Measurements from ENCODE around the gene ALKBH2.

ALKBH2 gene

GRCh38 chr12:109098651-109099050 is 5.4 kb upstream of the ALKBH2 start:
- CTCF ChIA-PET, result interaction anchor here (1.2 kb wide), 1 partner anchor 13 kb away, joined by 5 read pairs; no protein-coding TSS in a partner anchor
- POLR2A ChIA-PET, result no interaction called here
- TF ChIP-seq SUZ12 (IDR thresholded peaks at IDR 0.05), result no peak
- no peak for TF ChIP-seq PKNOX1 (IDR thresholded peaks at IDR 0.05)
- no peak for TF ChIP-seq FOXA1 (IDR thresholded peaks at IDR 0.05)
- TF ChIP-seq TARDBP (IDR thresholded peaks at IDR 0.05), result no peak
- no peak for TF ChIP-seq FOXM1 (IDR thresholded peaks at IDR 0.05; ENCODE audit: borderline replicate concordance)
- no peak for TF ChIP-seq ZNF384 (IDR thresholded peaks at IDR 0.05)
- DNase-seq (ENCODE audit: extremely low spot score), result no peak

DNA sequence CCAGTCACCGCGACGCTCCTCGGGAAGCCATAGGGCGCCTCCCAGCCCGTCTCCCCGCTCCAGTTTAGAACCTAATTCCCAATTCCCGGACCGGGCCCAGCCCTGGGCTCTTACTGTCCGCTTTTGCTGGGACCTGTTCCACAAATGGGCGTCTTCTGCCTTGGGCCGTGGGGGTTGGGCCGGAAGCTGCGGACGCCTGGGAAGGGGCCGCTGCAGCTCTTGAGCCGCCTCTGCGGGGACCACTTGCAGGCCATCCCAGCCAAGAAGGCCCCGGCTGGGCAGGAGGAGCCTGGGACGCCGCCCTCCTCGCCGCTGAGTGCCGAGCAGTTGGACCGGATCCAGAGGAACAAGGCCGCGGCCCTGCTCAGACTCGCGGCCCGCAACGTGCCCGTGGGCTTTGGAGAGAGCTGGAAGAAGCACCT is 4.9 kb upstream of the ALKBH2 start:
- DNase-seq (ENCODE audit: extremely low spot score), result no peak
- CTCF ChIA-PET, result interaction anchor here (1.2 kb wide), 1 partner anchor 13 kb away, joined by 5 read pairs; no protein-coding TSS in a partner anchor
- POLR2A ChIA-PET, result no interaction called here
- TF ChIP-seq ELF4 (IDR thresholded peaks at IDR 0.05) (no peak), L3MBTL2 (conservative IDR thresholded peaks at IDR 0.05) (no peak), BHLHE40 (IDR thresholded peaks at IDR 0.05; ENCODE audit: borderline replicate concordance) (no peak), ARNT (IDR thresholded peaks at IDR 0.05) (no peak), CTBP1 (IDR thresholded peaks at IDR 0.05; ENCODE audit: borderline replicate concordance) (no peak), PKNOX1 (IDR thresholded peaks at IDR 0.05) (no peak)

- CTCF ChIA-PET, result no interaction called here
- peak; percentile 95 for DNase-seq (ENCODE audit: extremely low spot score)
- TF ChIP-seq L3MBTL2 (conservative IDR thresholded peaks at IDR 0.05), result peak; percentile 96
- TF ChIP-seq SP1 (IDR thresholded peaks at IDR 0.05), result no peak
- TF ChIP-seq FOXK2 (IDR thresholded peaks at IDR 0.05), result 0 out of 2 replicates have a peak, but pooled peaks have one; percentile 81
- POLR2A ChIA-PET, result interaction anchor here (0.6 to 0.8 kb wide), 2 partner anchors 11 to 57 kb away, joined by 3 to 4 read pairs; no protein-coding TSS in a partner anchor
These were observed 4.3 kb upstream of the ALKBH2 start, which contains the start of gene UNG for GRCh38 chr12:109097435-109098182. Gene UNG (plus strand): TSS chr12:109097597. CDS start chr12:109097680, 83 bp downstream.

DNA sequence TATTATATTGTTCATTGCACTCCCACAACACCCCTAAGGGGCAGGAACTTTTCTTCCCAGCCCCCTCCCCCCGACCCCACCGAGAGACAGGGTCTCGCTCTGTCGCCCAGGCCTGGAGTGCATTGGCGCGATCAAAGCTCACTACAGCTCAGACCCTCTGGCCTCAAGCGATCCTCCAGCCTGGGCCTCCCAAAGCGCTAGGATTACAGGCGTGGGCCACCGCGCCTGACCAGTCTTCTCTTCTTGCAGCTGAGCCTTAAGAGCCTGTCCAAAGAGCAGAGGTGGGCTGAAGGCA is 3.8 kb upstream of the ALKBH2 start:
- ChIA-PET POLR2A (interaction anchor here (0.6 to 0.8 kb wide), 2 partner anchors 11 to 58 kb away, joined by 3 to 4 read pairs; no protein-coding TSS in a partner anchor), CTCF (no interaction called here)
- no peak for TF ChIP-seq FOXK2 (IDR thresholded peaks at IDR 0.05)
- TF ChIP-seq BHLHE40 (IDR thresholded peaks at IDR 0.05; ENCODE audit: borderline replicate concordance), result no peak
- TF ChIP-seq ELF4 (IDR thresholded peaks at IDR 0.05), result no peak
- TF ChIP-seq FOXM1 (IDR thresholded peaks at IDR 0.05; ENCODE audit: borderline replicate concordance), result no peak
- TF ChIP-seq NFRKB (IDR thresholded peaks at IDR 0.05), result no peak
- no peak for TF ChIP-seq SP1 (IDR thresholded peaks at IDR 0.05)
- TF ChIP-seq LEF1 (IDR thresholded peaks at IDR 0.05; ENCODE audit: borderline replicate concordance), result no peak
- no peak for TF ChIP-seq TARDBP (IDR thresholded peaks at IDR 0.05)
- TF ChIP-seq FOXA1 (IDR thresholded peaks at IDR 0.05), result no peak
- no peak for TF ChIP-seq ARNT (IDR thresholded peaks at IDR 0.05)
- no peak for TF ChIP-seq ZNF384 (IDR thresholded peaks at IDR 0.05)
- TF ChIP-seq PKNOX1 (IDR thresholded peaks at IDR 0.05), result no peak
- no peak for TF ChIP-seq SUZ12 (IDR thresholded peaks at IDR 0.05)
- TF ChIP-seq L3MBTL2 (conservative IDR thresholded peaks at IDR 0.05), result no peak
- no peak for DNase-seq (ENCODE audit: extremely low spot score)

DNA sequence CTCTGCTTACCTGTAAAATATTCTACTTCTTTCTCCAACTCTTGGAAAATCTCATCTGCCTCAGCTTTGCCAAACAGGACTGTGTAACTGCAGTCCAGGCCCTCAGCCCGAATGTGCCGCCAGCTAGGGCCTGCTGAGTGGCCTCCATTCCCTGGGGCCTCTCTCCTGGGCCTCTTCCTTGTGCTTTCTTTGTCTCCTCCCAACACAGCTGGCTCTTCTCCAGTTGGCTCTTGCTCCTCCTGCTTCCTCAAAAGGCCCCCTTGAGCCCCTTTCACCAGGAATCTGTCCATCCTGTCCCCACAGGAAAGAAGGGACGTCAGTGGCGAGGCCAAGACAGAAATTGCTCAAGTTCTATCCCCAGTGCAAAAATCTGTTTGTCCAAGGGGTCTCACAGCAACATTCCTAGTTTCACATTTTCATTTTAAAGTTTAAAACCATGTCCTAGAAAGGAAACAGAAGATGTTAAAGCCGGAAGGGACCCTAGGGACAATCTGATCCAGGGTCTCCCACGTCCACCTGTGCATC is 713 bp downstream of the ALKBH2 start:
- ChIA-PET CTCF (interaction anchor here (0.8 to 1.1 kb wide), 2 partner anchors 142 to 207 kb away, joined by 3 to 4 read pairs; no protein-coding TSS in a partner anchor), POLR2A (interaction anchor here (0.6 to 1.6 kb wide), 4 partner anchors 8 to 234 kb away, joined by 3 read pairs; no protein-coding TSS in a partner anchor)
- DNase-seq (ENCODE audit: extremely low spot score), result no peak
- no peak for TF ChIP-seq ZNF384 (IDR thresholded peaks at IDR 0.05)
- TF ChIP-seq SP1 (IDR thresholded peaks at IDR 0.05), result no peak
- TF ChIP-seq TARDBP (IDR thresholded peaks at IDR 0.05), result no peak
- TF ChIP-seq NFRKB (IDR thresholded peaks at IDR 0.05), result no peak

GRCh38 chr12:109089683-109090082 is 3.6 kb downstream of the ALKBH2 start:
- ChIA-PET POLR2A (no interaction called here), CTCF (no interaction called here)
- DNase-seq (ENCODE audit: extremely low spot score), result no peak
- TF ChIP-seq PKNOX1 (IDR thresholded peaks at IDR 0.05), result no peak
- no peak for TF ChIP-seq ARNT (IDR thresholded peaks at IDR 0.05)
- no peak for TF ChIP-seq NFRKB (IDR thresholded peaks at IDR 0.05)

DNA sequence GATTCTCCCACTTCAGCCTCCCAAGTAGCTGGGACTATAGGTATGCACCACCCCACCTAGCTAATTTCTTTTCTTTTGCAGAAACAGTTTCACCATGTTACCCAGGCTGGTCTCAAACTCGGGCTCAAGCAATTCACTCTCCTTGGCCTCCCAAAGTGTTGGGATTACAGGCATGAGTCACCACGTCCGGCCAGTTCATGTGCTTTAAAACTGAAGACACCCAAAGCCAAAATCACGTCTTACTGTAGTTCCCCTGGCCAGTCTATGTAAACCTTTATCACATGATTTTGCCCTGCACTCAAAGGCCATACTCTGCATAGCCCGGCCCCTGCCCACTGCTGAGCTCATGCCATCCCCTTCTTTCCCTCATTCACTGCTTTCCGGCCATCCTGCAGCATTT is 4.5 kb downstream of the ALKBH2 start:
- CTCF ChIA-PET, result no interaction called here
- POLR2A ChIA-PET, result no interaction called here
- no peak for TF ChIP-seq NFRKB (IDR thresholded peaks at IDR 0.05)
- no peak for TF ChIP-seq PKNOX1 (IDR thresholded peaks at IDR 0.05)
- TF ChIP-seq L3MBTL2 (conservative IDR thresholded peaks at IDR 0.05), result no peak
- no peak for TF ChIP-seq ARNT (IDR thresholded peaks at IDR 0.05)
- DNase-seq (ENCODE audit: extremely low spot score), result no peak

All from HEK293T (cell line).